Vagina (tissue), 2 donors: ENCODE results near the gene IFT122.

Experiments used
- CTCF ChIP-seq, 3 experiments: fragments of 450-650 bp in 2 of 3; fragments of 200-600 bp in 1 of 3; sonication (generic) in 1 of 3; IDR thresholded peaks; one replicate each; pipeline ENCODE4 v1.5.1; 2017 to 2019; ENCODE audit warnings: antibody characterized with exemption in 3 of 3, mild to moderate bottlenecking in 2 of 3, moderate library complexity in 2 of 3
- POLR2A ChIP-seq, 2 donors: fragments of 450-650 bp; IDR thresholded peaks; one replicate each; pipeline ENCODE4 v1.6.1; 2017; ENCODE audit warnings: antibody characterized with exemption in 2 of 2, mild to moderate bottlenecking in 2 of 2, moderate library complexity in 2 of 2
- POLR2AphosphoS5 ChIP-seq, 2 donors: sonication (generic); formaldehyde crosslinking; IDR thresholded peaks; one replicate each; pipeline ENCODE4 v1.9.0; 2017; ENCODE audit warnings: antibody characterized with exemption in 2 of 2, mild to moderate bottlenecking in 2 of 2, low read depth in 1 of 2; ENCODE audit not compliant: insufficient read depth in 1 of 2

GRCh38 chr3:129563332-129563731, 123.3 kb downstream of the IFT122 start:
- TF ChIP-seq CTCF (IDR thresholded peaks at IDR 0.05): no peak
- no peak for TF ChIP-seq POLR2AphosphoS5 (IDR thresholded peaks at IDR 0.05; ENCODE audit: insufficient read depth in 1 of 2, low read depth in 1 of 2)
- no peak for TF ChIP-seq POLR2A (IDR thresholded peaks at IDR 0.05)
